ENCODE data around the gene SIGLEC9.

- TF ChIP-seq CTCF (IDR thresholded peaks at IDR 0.05; ENCODE audit: low read length), result no peak
- no peak for TF ChIP-seq EZH2 (IDR thresholded peaks at IDR 0.05; ENCODE audit: borderline replicate concordance, low read length)
Observed at GRCh38 chr19:51081476-51081875, 43.2 kb upstream of the SIGLEC9 start.
